HCT116 (cell line): ENCODE results near the gene PTGIS. TPM values are rescaled to one million over a fixed set of nuclear protein-coding genes. Genes with fewer than 3 reads are reported as not detected.

ENCODE experiments used
- ATAC-seq: fragments of 200-7000 bp; cut with Tn5 transposase; 2 replicates; pipeline ENCODE4 v1.9.1; 2020; ENCODE audit warnings: mild to moderate bottlenecking, moderate library complexity
- BruUV-seq: library from RNA; stranded (reverse); fragments of 400-500 nt; replicated peaks from 2 replicates; lab custom pipeline; 2021; lab: Mats Ljungman, UMichigan
- CTCF ChIA-PET: fragments of 300-600 bp; sonication (Branson Sonifier 250); formaldehyde crosslinking; loops from one replicate; lab custom pipeline; 2021; ENCODE audit warnings: antibody characterized with exemption; lab: Charles Lee
- POLR2A ChIA-PET: fragments of 300-600, 350-600 bp; sonication (Branson Sonifier 250); formaldehyde crosslinking; loops from one replicate; lab custom pipeline; 2021; ENCODE audit warnings: antibody characterized with exemption; lab: Charles Lee
- RAD21 ChIA-PET, 2 experiments: fragments of 300-600 bp; sonication (Branson Sonifier 250); formaldehyde crosslinking; loops; one replicate each; lab custom pipeline; 2023; ENCODE audit warnings: low total read pairs in 2 of 2; ENCODE audit not compliant: uncharacterized antibody in 2 of 2, unreplicated experiment in 2 of 2, low non-redundant PET in 1 of 2; lab: Charles Lee
- DNase-seq: peaks from one replicate; pipeline ENCODE4 v3.0.0-alpha.2; 2010; ENCODE audit warnings: low read depth, low spot score
- H2AFZ ChIP-seq: fragments of 200-600 bp; shearing (Covaris generic), sonication (generic); 2 replicates; pipeline ENCODE4 v1.6.1; 2017; ENCODE audit warnings: low read depth, mixed run types, mixed read lengths, antibody characterized with exemption, low read length; ENCODE audit not compliant: poor library complexity, severe bottlenecking
- H3K27ac ChIP-seq: 2 replicates; pipeline ENCODE4 v1.5.1; 2012; ENCODE audit warnings: low read depth, low read length
- H3K27me3 ChIP-seq: fragments of 200-600 bp; sonication (generic); 2 replicates; pipeline ENCODE4 v1.6.1; 2016; ENCODE audit warnings: mixed run types, low read length, mixed read lengths; ENCODE audit not compliant: insufficient read depth
- H3K36me3 ChIP-seq, 2 experiments: fragments of 200-500 bp in 1 of 2; fragments of 200-600 bp in 1 of 2; sonication (Bioruptor generic) in 1 of 2; sonication (generic) in 1 of 2; 2 replicates each; pipeline versions ENCODE4 v1.5.1 to v1.6.1; 2014 to 2016; ENCODE audit warnings: low read length in 2 of 2, inconsistent platforms in 1 of 2, mixed read lengths in 1 of 2, mixed run types in 1 of 2; ENCODE audit not compliant: insufficient read depth in 2 of 2, control insufficient read depth in 1 of 2
- H3K4me1 ChIP-seq, 2 experiments: fragments of 200-600 bp in 1 of 2; sonication (generic) in 1 of 2; 2 replicates each; pipeline versions ENCODE4 v1.5.1 to v1.6.1; 2012 to 2017; ENCODE audit warnings: low read length in 2 of 2, inconsistent platforms in 1 of 2, mild to moderate bottlenecking in 1 of 2, mixed read lengths in 1 of 2, mixed run types in 1 of 2, moderate library complexity in 1 of 2; ENCODE audit not compliant: insufficient read depth in 2 of 2, control insufficient read depth in 1 of 2
- H3K4me2 ChIP-seq: fragments of 200-600 bp; sonication (generic); 2 replicates; pipeline ENCODE4 v1.6.1; 2017; ENCODE audit warnings: mixed run types, low read length, mixed read lengths
- H3K4me3 ChIP-seq, 2 experiments: fragments of 200-600 bp in 1 of 2; sonication (generic) in 1 of 2; replicated peaks in 1 of 2; 2 replicates each; pipeline ENCODE4 v1.5.1; 2011 to 2016; ENCODE audit warnings: low read length in 2 of 2, control low read depth in 1 of 2, low read depth in 1 of 2, mild to moderate bottlenecking in 1 of 2, mixed read lengths in 1 of 2, mixed run types in 1 of 2
- H3K79me2 ChIP-seq: fragments of 200-600 bp; sonication (generic); 2 replicates; pipeline ENCODE4 v1.6.1; 2017; ENCODE audit warnings: mild to moderate bottlenecking, mixed run types, low read length, moderate library complexity, mixed read lengths; ENCODE audit not compliant: insufficient read depth
- H3K9ac ChIP-seq: fragments of 200-600 bp; sonication (generic); 2 replicates; pipeline ENCODE4 v1.6.1; 2016; ENCODE audit warnings: low read length, mixed read lengths
- H3K9me2 ChIP-seq: fragments of 200-600 bp; sonication (generic), shearing (Covaris generic); 2 replicates; pipeline ENCODE4 v1.6.1; 2017; ENCODE audit warnings: mixed run types, mild to moderate bottlenecking, moderate library complexity; ENCODE audit not compliant: insufficient read depth
- H3K9me3 ChIP-seq, 2 experiments: fragments of 200-500 bp in 1 of 2; fragments of 200-600 bp in 1 of 2; sonication (Bioruptor generic) in 1 of 2; sonication (generic) in 1 of 2; 2 replicates each; pipeline ENCODE4 v1.6.1; 2014 to 2017; ENCODE audit warnings: low read length in 2 of 2, mixed read lengths in 2 of 2, inconsistent platforms in 1 of 2, low read depth in 1 of 2, mild to moderate bottlenecking in 1 of 2, mixed run types in 1 of 2, moderate library complexity in 1 of 2; ENCODE audit not compliant: control insufficient read depth in 1 of 2, insufficient read depth in 1 of 2
- H4K20me1 ChIP-seq: fragments of 200-600 bp; sonication (generic), shearing (Covaris generic); 2 replicates; pipeline ENCODE4 v1.6.1; 2017; ENCODE audit warnings: mixed run types, mild to moderate bottlenecking, moderate library complexity; ENCODE audit not compliant: insufficient read depth
- RAD21 ChIP-seq: IDR thresholded peaks from 2 replicates; pipeline ENCODE4 v1.6.1; 2012; ENCODE audit warnings: low read depth, mild to moderate bottlenecking
- SP1 ChIP-seq: IDR thresholded peaks from 2 replicates; pipeline ENCODE4 v1.6.1; 2012; ENCODE audit warnings: low read depth
- ZBTB33 ChIP-seq: IDR thresholded peaks from 2 replicates; pipeline ENCODE4 v1.6.1; 2011; ENCODE audit warnings: mild to moderate bottlenecking, low read length, moderate library complexity; ENCODE audit not compliant: insufficient replicate concordance; ENCODE audit errors: extremely low read depth
- ZFX ChIP-seq: fragments of 450-650 bp; IDR thresholded peaks from 2 replicates; pipeline ENCODE4 v1.6.1; 2017
- intact Hi-C: fragments of 100-400 bp; cut with micrococcal nuclease; formaldehyde crosslinking; loops from 2 replicates; pipeline ENCODE4 v1.10.0; 2022
- total RNA-seq: library from RNA; stranded (reverse); gene quantifications from one replicate; pipeline ENCODE4 v1.2.1, GENCODE V29; 2021; ENCODE audit not compliant: unreplicated experiment
- TF ChIP-seq, protein P1 (sequence below): IDR thresholded peaks from 2 replicates; pipeline ENCODE4 v1.6.1; 2012; ENCODE audit warnings: low read depth
- TF ChIP-seq, protein P2 (sequence below), 3 experiments: fragments of 200-600 bp in 1 of 3; sonication (generic) in 1 of 3; IDR thresholded peaks in 2 of 3; conservative IDR thresholded peaks in 1 of 3; 2 replicates each; pipeline ENCODE4 v1.5.1; 2012 to 2017; ENCODE audit warnings: low read depth in 2 of 3, low read length in 2 of 3, antibody characterized with exemption in 1 of 3, borderline replicate concordance in 1 of 3, control low read depth in 1 of 3, mild to moderate bottlenecking in 1 of 3, mixed read lengths in 1 of 3, mixed run types in 1 of 3, moderate library complexity in 1 of 3; ENCODE audit not compliant: insufficient read depth in 1 of 3

PTGIS gene
- total RNA-seq, 1 experiment from 2014 or later, result 0.25 TPM

DNA sequence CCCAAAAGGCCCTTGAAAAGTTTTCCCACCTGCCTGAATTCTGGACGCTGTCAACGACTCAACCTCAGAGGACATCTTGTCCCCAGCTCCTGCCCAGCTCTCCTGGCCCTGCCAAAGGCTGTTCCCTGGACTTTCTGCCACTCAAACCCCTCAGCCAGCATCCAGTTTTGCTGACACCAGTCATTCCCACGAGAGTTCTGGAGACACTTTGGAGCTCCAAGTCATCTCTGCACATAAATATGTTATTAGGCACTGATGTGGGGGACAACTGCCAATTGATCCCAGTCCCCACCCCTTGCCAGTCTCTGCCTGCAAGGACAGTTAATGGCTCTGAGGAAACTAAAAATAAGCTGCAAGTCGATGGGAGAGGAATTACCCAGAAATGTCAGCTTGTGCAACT lies 46.6 kb downstream of the PTGIS start (continued):
- TF ChIP-seq ZBTB33 (no peak), RAD21 (no peak), ZFX (no peak)
- TF ChIP-seq, protein P1, sequence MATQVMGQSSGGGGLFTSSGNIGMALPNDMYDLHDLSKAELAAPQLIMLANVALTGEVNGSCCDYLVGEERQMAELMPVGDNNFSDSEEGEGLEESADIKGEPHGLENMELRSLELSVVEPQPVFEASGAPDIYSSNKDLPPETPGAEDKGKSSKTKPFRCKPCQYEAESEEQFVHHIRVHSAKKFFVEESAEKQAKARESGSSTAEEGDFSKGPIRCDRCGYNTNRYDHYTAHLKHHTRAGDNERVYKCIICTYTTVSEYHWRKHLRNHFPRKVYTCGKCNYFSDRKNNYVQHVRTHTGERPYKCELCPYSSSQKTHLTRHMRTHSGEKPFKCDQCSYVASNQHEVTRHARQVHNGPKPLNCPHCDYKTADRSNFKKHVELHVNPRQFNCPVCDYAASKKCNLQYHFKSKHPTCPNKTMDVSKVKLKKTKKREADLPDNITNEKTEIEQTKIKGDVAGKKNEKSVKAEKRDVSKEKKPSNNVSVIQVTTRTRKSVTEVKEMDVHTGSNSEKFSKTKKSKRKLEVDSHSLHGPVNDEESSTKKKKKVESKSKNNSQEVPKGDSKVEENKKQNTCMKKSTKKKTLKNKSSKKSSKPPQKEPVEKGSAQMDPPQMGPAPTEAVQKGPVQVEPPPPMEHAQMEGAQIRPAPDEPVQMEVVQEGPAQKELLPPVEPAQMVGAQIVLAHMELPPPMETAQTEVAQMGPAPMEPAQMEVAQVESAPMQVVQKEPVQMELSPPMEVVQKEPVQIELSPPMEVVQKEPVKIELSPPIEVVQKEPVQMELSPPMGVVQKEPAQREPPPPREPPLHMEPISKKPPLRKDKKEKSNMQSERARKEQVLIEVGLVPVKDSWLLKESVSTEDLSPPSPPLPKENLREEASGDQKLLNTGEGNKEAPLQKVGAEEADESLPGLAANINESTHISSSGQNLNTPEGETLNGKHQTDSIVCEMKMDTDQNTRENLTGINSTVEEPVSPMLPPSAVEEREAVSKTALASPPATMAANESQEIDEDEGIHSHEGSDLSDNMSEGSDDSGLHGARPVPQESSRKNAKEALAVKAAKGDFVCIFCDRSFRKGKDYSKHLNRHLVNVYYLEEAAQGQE, result no peak

DNA sequence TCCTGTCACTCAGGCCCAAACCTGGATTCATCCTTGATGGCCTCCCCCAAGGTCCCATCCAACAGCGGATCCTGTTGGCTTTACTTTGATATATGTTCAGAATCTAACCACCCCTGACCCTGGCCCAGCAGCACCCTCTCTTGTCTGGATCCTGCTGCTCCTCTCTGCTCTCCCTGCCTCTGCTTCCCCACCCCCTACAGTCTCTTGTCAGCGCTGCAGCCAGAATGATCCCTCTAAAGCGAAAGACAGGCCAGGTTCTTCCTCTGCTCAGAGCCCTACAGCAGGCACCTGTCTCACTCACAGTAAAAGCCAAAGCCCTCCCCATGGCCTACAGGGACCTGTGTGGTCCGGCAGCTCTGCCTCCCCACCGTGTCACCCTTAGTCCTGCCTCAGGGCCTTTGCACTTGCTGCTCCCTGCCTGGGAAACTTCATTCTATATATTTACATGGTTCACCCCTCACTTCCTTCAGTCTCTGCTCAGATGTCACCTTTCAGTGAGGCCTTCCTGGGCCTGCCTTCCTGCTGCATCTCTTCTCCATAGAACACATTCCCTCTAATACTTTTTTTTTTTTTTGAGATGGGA lies 48.1 kb downstream of the PTGIS start:
- H3K4me1 ChIP-seq, result peaks cover 3 to 12% of the 10 kb centered on the region in 2 experiments; a peak in 3 of 4 replicates
- no TSS peak for BruUV-seq
- no peak overlapping the region for H3K27ac ChIP-seq
- H3K4me2 ChIP-seq, result no peak overlapping the region
- H4K20me1 ChIP-seq, result no peaks in the 10 kb centered on the region
- POLR2A ChIA-PET, result no interaction called here
- CTCF ChIA-PET, result no interaction called here
- intact Hi-C loops, result no loop called here
- RAD21 ChIA-PET, result no interaction called here
- no peak for TF ChIP-seq SP1
- TF ChIP-seq, protein P2, sequence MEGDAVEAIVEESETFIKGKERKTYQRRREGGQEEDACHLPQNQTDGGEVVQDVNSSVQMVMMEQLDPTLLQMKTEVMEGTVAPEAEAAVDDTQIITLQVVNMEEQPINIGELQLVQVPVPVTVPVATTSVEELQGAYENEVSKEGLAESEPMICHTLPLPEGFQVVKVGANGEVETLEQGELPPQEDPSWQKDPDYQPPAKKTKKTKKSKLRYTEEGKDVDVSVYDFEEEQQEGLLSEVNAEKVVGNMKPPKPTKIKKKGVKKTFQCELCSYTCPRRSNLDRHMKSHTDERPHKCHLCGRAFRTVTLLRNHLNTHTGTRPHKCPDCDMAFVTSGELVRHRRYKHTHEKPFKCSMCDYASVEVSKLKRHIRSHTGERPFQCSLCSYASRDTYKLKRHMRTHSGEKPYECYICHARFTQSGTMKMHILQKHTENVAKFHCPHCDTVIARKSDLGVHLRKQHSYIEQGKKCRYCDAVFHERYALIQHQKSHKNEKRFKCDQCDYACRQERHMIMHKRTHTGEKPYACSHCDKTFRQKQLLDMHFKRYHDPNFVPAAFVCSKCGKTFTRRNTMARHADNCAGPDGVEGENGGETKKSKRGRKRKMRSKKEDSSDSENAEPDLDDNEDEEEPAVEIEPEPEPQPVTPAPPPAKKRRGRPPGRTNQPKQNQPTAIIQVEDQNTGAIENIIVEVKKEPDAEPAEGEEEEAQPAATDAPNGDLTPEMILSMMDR (IDR thresholded peaks at IDR 0.05 in 2 of 3, conservative IDR thresholded peaks at IDR 0.05 in 1 of 3; ENCODE audit: borderline replicate concordance in 1 of 3, insufficient read depth in 1 of 3, low read depth in 2 of 3, low read length in 2 of 3), result peak in 2 of 3 experiments; percentile 32 to 33; a peak in 2 of 6 replicates
- H3K27me3 ChIP-seq, result 0 out of 2 replicates have a peak, but pooled peaks cover 3% of the 10 kb centered on the region
- no peak overlapping the region for H2AFZ ChIP-seq
- ATAC-seq (peak; percentile 85), DNase-seq (no peak)
- no peaks in the 10 kb centered on the region for H3K79me2 ChIP-seq
- H3K4me3 ChIP-seq, result no peak overlapping the region
- H3K9me2 ChIP-seq, result no peaks in the 10 kb centered on the region
- no peaks in the 10 kb centered on the region for H3K9me3 ChIP-seq
- H3K9ac ChIP-seq, result no peak overlapping the region
- H3K36me3 ChIP-seq, result no peaks in the 10 kb centered on the region
